WTC11 (cell line): ENCODE measurements around the gene STXBP2. TPM values are rescaled to one million over a fixed set of nuclear protein-coding genes. Genes with fewer than 3 reads are reported as not detected.

ENCODE experiments used
- ATAC-seq: fragments of 200-7000 bp; cut with Tn5 transposase; 2 replicates; pipeline ENCODE4 v1.10.0; 2021; ENCODE audit warnings: mild to moderate bottlenecking, moderate library complexity
- CTCF ChIA-PET: fragments of 300-600 bp; sonication (Branson Sonifier 250); formaldehyde crosslinking; loops from one replicate; lab custom pipeline; 2021; ENCODE audit warnings: antibody characterized with exemption; lab: Charles Lee
- POLR2A ChIA-PET: fragments of 350-600 bp; sonication (Branson Sonifier 250); formaldehyde crosslinking; loops from one replicate; lab custom pipeline; 2021; ENCODE audit warnings: antibody characterized with exemption; lab: Charles Lee
- DNase-seq: peaks from one replicate; pipeline ENCODE4 v3.0.0; 2021; ENCODE audit warnings: low spot score
- H3K27ac Mint-ChIP-seq: 2 replicates; pipeline ENCODE4 v1.8.0; 2021; ENCODE audit warnings: mixed read lengths
- H3K27me3 Mint-ChIP-seq: 2 replicates; pipeline ENCODE4 v1.8.0; 2021; ENCODE audit warnings: low read depth, mild to moderate bottlenecking, moderate library complexity, mixed read lengths
- H3K36me3 Mint-ChIP-seq: 2 replicates; pipeline ENCODE4 v1.8.0; 2021; ENCODE audit warnings: mixed read lengths
- H3K4me1 Mint-ChIP-seq: 2 replicates; pipeline ENCODE4 v1.8.0; 2022; ENCODE audit warnings: mixed read lengths
- H3K4me3 Mint-ChIP-seq: 2 replicates; pipeline ENCODE4 v1.8.0; 2021; ENCODE audit warnings: mild to moderate bottlenecking, moderate library complexity, mixed read lengths
- H3K9me3 Mint-ChIP-seq: 2 replicates; pipeline ENCODE4 v1.8.0; 2021; ENCODE audit warnings: mixed read lengths
- ARID4B ChIP-seq: sonication (generic); formaldehyde crosslinking; IDR thresholded peaks from 2 replicates; pipeline ENCODE4 v1.8.0; 2023; ENCODE audit warnings: missing genetic modification reagents, mild to moderate bottlenecking, borderline replicate concordance
- ATF2 ChIP-seq: sonication (generic); formaldehyde crosslinking; IDR thresholded peaks from 2 replicates; pipeline ENCODE4 v1.8.1; 2022; ENCODE audit warnings: low read depth, missing genetic modification reagents, borderline replicate concordance
- CREB1 ChIP-seq: sonication (generic); formaldehyde crosslinking; IDR thresholded peaks from 2 replicates; pipeline ENCODE4 v1.8.0; 2023; ENCODE audit warnings: mild to moderate bottlenecking, missing genetic modification reagents
- ELF4 ChIP-seq: sonication (generic); formaldehyde crosslinking; IDR thresholded peaks from 2 replicates; pipeline ENCODE4 v1.8.1; 2022; ENCODE audit warnings: low read depth, mild to moderate bottlenecking, moderate library complexity, missing genetic modification reagents
- EMX1 ChIP-seq: fragments of 250-450 bp; sonication (Bioruptor Pico); IDR thresholded peaks from 2 replicates; pipeline ENCODE4 v1.8.0; 2021; ENCODE audit warnings: mild to moderate bottlenecking
- HMGA2 ChIP-seq: fragments of 250-450 bp; sonication (Bioruptor Pico); IDR thresholded peaks from 2 replicates; pipeline ENCODE4 v1.4.0; 2021; ENCODE audit warnings: mild to moderate bottlenecking, moderate library complexity
- MAX ChIP-seq: sonication (generic); formaldehyde crosslinking; IDR thresholded peaks from 2 replicates; pipeline ENCODE4 v1.8.0; 2022; ENCODE audit warnings: mild to moderate bottlenecking, missing genetic modification reagents
- MXD4 ChIP-seq: fragments of 250-450 bp; sonication (Bioruptor Pico); IDR thresholded peaks from 2 replicates; pipeline ENCODE4 v1.8.0; 2021; ENCODE audit warnings: mild to moderate bottlenecking, moderate library complexity, borderline replicate concordance
- NFATC4 ChIP-seq: fragments of 250-450 bp; sonication (Bioruptor Pico); IDR thresholded peaks from 2 replicates; pipeline ENCODE4 v1.9.0; 2021; ENCODE audit warnings: mild to moderate bottlenecking
- NFYB ChIP-seq: sonication (generic); formaldehyde crosslinking; conservative IDR thresholded peaks from 2 replicates; pipeline ENCODE4 v1.8.0; 2022; ENCODE audit warnings: low read depth, missing genetic modification reagents
- PREB ChIP-seq: sonication (generic); formaldehyde crosslinking; IDR thresholded peaks from 2 replicates; pipeline ENCODE4 v1.8.1; 2022; ENCODE audit warnings: mild to moderate bottlenecking, missing genetic modification reagents, moderate library complexity, borderline replicate concordance
- ZMAT4 ChIP-seq: fragments of 250-450 bp; sonication (Bioruptor Pico); IDR thresholded peaks from 2 replicates; pipeline ENCODE4 v1.9.0; 2021; ENCODE audit warnings: mild to moderate bottlenecking
- ZNF281 ChIP-seq: sonication (generic); formaldehyde crosslinking; IDR thresholded peaks from 2 replicates; pipeline ENCODE4 v1.8.0; 2023; ENCODE audit warnings: mild to moderate bottlenecking, missing genetic modification reagents
- ZNF317 ChIP-seq: sonication (generic); formaldehyde crosslinking; IDR thresholded peaks from 2 replicates; pipeline ENCODE4 v1.8.1; 2023; ENCODE audit warnings: low read depth, mild to moderate bottlenecking, moderate library complexity, missing genetic modification reagents, borderline replicate concordance
- ZNF532 ChIP-seq: fragments of 250-450 bp; sonication (Bioruptor Pico); IDR thresholded peaks from 2 replicates; pipeline ENCODE4 v1.9.0; 2021; ENCODE audit warnings: mild to moderate bottlenecking, borderline replicate concordance
- ZNF671 ChIP-seq: fragments of 250-450 bp; sonication (Bioruptor Pico); IDR thresholded peaks from 2 replicates; pipeline ENCODE4 v1.8.0; 2021; ENCODE audit warnings: mild to moderate bottlenecking
- total RNA-seq: library from RNA; stranded (reverse); gene quantifications from 3 replicates; pipeline ENCODE4 v1.2.3, GENCODE V29; 2021

STXBP2 gene
- total RNA-seq, 1 experiment from 2014 or later: 68.9 TPM

GRCh38 chr19:7607874-7608560 is 28.9 kb upstream of the STXBP2 start:
- no peak overlapping the region for H3K4me3 Mint-ChIP-seq
- no peaks in the 10 kb centered on the region for H3K27me3 Mint-ChIP-seq
- TF ChIP-seq MXD4 (CRISPR knock-in tag): no peak
- H3K4me1 Mint-ChIP-seq: no peaks in the 10 kb centered on the region
- DNase-seq (no peak), ATAC-seq (no peak)
- ChIA-PET POLR2A (interaction anchor here (0.6 kb wide), 1 partner anchor 847 kb away, joined by 3 read pairs; no protein-coding TSS in a partner anchor), CTCF (interaction anchor here (1.4 to 3.2 kb wide), 2 partner anchors 21 to 40 kb away, joined by 3 to 11 read pairs; partner anchors contain the start of genes PET100 and XAB2)
- H3K9me3 Mint-ChIP-seq: no peaks in the 10 kb centered on the region
- H3K36me3 Mint-ChIP-seq: peaks cover 10% of the 10 kb centered on the region
- H3K27ac Mint-ChIP-seq: no peak overlapping the region

GRCh38 chr19:7610491-7611240 is 26.2 kb upstream of the STXBP2 start:
- Mint-ChIP-seq H3K27ac (no peak overlapping the region), H3K36me3 (peaks cover 10% of the 10 kb centered on the region), H3K4me1 (no peaks in the 10 kb centered on the region), H3K27me3 (no peaks in the 10 kb centered on the region; the same call in 1 of the 2 replicates), H3K4me3 (no peak overlapping the region), H3K9me3 (no peaks in the 10 kb centered on the region)
- DNase-seq: no peak
- ChIA-PET CTCF (no interaction called here), POLR2A (no interaction called here)
- no peak for ATAC-seq
- TF ChIP-seq ZNF281 (CRISPR knock-in tag) (no peak), ARID4B (CRISPR knock-in tag) (no peak), ZNF671 (no peak), ZMAT4 (CRISPR knock-in tag) (no peak), PREB (CRISPR knock-in tag) (no peak), NFYB (CRISPR knock-in tag) (no peak), EMX1 (CRISPR knock-in tag) (no peak), ZNF317 (CRISPR knock-in tag) (no peak), ZNF532 (CRISPR knock-in tag) (no peak), MAX (CRISPR knock-in tag) (no peak), CREB1 (CRISPR knock-in tag) (no peak), ELF4 (CRISPR knock-in tag) (no peak), ATF2 (CRISPR knock-in tag) (no peak), HMGA2 (CRISPR knock-in tag) (no peak), NFATC4 (no peak)
